Renal pelvis (tissue), 4 donors: ENCODE results near the gene ZBTB7A. TPM values are rescaled to one million over a fixed set of nuclear protein-coding genes. Genes with fewer than 3 reads are reported as not detected.
"Not testable (repeated sequence)": the region's sequence is repeated elsewhere in the genome, so short reads cannot be mapped to it uniquely, and the experiment has no call there.

Source experiments
- DNase-seq: peaks from one replicate; pipeline ENCODE4 v3.0.0-alpha.2; 2013
- polyA plus RNA-seq, 3 donors: library from polyadenylated mRNA; unstranded; fragments of 120-200 nt; gene quantifications; one replicate each; pipeline ENCODE4 v1.2.1, GENCODE V29; 2013; ENCODE audit not compliant: insufficient read length in 3 of 3

Gene ZBTB7A
- polyA plus RNA-seq, 3 donors, result 11.3 to 12.4 (median 11.9) TPM

- DNase-seq, result not testable (repeated sequence)
Observed at GRCh38 chr19:3998667-3999412, 67.9 kb downstream of the ZBTB7A start.

- no peak for DNase-seq
Observed at GRCh38 chr19:3995607-3996006, 71.1 kb downstream of the ZBTB7A start.

Other genes with a start within 250 kb of the ZBTB7A start
- gene ZFR2, start 197.9 kb downstream of the ZBTB7A start, polyA plus RNA-seq, result 1 to 10 TPM; 1.9 to 3.4 (median 2.2) TPM
- gene ATCAY, start 186.2 kb downstream of the ZBTB7A start, polyA plus RNA-seq, result under 1 TPM; 0.15 to 0.70 (median 0.44) TPM
- under 1 TPM in 2 of 3 donors, not detected in 1; 0.13 to 0.40 TPM for gene NMRK2, start 133.8 kb downstream of the ZBTB7A start, polyA plus RNA-seq
- gene DAPK3, start 95.8 kb downstream of the ZBTB7A start, polyA plus RNA-seq, result 10 to 100 TPM; 45.2 to 50.0 (median 49.5) TPM
- gene EEF2, start 81.4 kb downstream of the ZBTB7A start, polyA plus RNA-seq, result 1,000 to 10,000 TPM; 1,590 to 1,901 (median 1,709) TPM
- gene PIAS4, start 59.2 kb downstream of the ZBTB7A start, polyA plus RNA-seq, result 10 to 100 TPM; 32.4 to 42.4 (median 36.2) TPM
- 100 to 1,000 TPM; 118 to 137 (median 133) TPM for gene MAP2K2, start 57.2 kb upstream of the ZBTB7A start, polyA plus RNA-seq
- 1 to 10 TPM in 2 of 3 donors, under 1 TPM in 1; 0.87 to 1.4 (median 1.1) TPM for gene CREB3L3, start 86.7 kb upstream of the ZBTB7A start, polyA plus RNA-seq
- gene SIRT6, start 115.7 kb upstream of the ZBTB7A start, polyA plus RNA-seq, result 10 to 100 TPM; 21.9 to 29.5 (median 23.3) TPM
- gene ANKRD24, start 115.8 kb upstream of the ZBTB7A start, polyA plus RNA-seq, result 1 to 10 TPM; 1.1 to 2.4 (median 1.7) TPM
- gene EBI3, start 162.6 kb upstream of the ZBTB7A start, polyA plus RNA-seq, result under 1 TPM; 0.76 to 0.84 (median 0.82) TPM
- gene YJU2, start 180.2 kb upstream of the ZBTB7A start, polyA plus RNA-seq, result 10 to 100 TPM; 24.0 to 28.1 (median 24.9) TPM
- gene SHD, start 212.4 kb upstream of the ZBTB7A start, polyA plus RNA-seq, result 1 to 10 TPM; 1.3 to 2.8 (median 2.1) TPM
- under 1 TPM; 0.30 to 0.69 (median 0.41) TPM for gene TMIGD2, start 235.5 kb upstream of the ZBTB7A start, polyA plus RNA-seq
- 1 to 10 TPM; 6.7 to 9.0 (median 8.4) TPM for gene FSD1, start 237.7 kb upstream of the ZBTB7A start, polyA plus RNA-seq